HUES48 (cell line): ENCODE measurements around the gene MLYCD.

Experiments
- H3K27ac ChIP-seq: one replicate; pipeline ENCODE4 v1.7.0; 2013; ENCODE audit warnings: low read depth, low read length, inconsistent platforms
- H3K27me3 ChIP-seq: 2 replicates; pipeline ENCODE4 v1.6.1; 2013; ENCODE audit warnings: mild to moderate bottlenecking, low read length; ENCODE audit not compliant: control insufficient read depth, insufficient read depth
- H3K36me3 ChIP-seq: 2 replicates; pipeline ENCODE4 v1.6.1; 2013; ENCODE audit warnings: low read length; ENCODE audit not compliant: control insufficient read depth, insufficient read depth
- H3K4me1 ChIP-seq: 2 replicates; pipeline ENCODE4 v1.6.1; 2013; ENCODE audit warnings: mild to moderate bottlenecking, low read length; ENCODE audit not compliant: control insufficient read depth, insufficient read depth
- H3K4me3 ChIP-seq: 2 replicates; pipeline ENCODE4 v1.5.1; 2013; ENCODE audit warnings: mild to moderate bottlenecking, low read depth, low read length
- H3K9ac ChIP-seq: 2 replicates; pipeline ENCODE4 v1.6.1; 2013; ENCODE audit warnings: mild to moderate bottlenecking, low read depth, low read length, moderate library complexity
- H3K9me3 ChIP-seq: 2 replicates; pipeline ENCODE4 v1.6.1; 2013; ENCODE audit warnings: low read length; ENCODE audit not compliant: control insufficient read depth, insufficient read depth

The MLYCD gene

DNA sequence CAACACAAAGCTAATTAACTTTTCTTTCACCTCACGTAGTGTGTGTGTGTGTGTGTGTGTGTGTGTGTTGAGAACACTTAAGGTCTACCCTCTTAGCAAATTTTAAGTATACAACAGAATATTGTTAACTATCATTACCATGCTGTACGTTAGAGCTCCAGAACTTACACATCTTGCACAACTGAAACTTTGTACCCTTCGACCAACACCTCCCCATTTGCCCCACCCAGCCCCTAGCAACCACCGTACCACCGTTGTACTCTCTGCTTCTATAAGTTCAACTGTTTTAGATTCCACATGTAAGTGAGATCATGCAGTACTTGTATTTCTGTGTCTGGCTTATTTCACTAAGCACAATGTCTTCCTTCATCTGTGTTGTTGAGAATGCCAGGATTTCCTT is 28.1 kb upstream of the MLYCD start:
- Histone ChIP-seq H3K36me3 (no peaks in the 10 kb centered on the region), H3K27me3 (no peaks in the 10 kb centered on the region), H3K27ac (no peak overlapping the region), H3K4me1 (no peaks in the 10 kb centered on the region), H3K4me3 (no peak overlapping the region), H3K9me3 (no peaks in the 10 kb centered on the region), H3K9ac (no peak overlapping the region)

DNA sequence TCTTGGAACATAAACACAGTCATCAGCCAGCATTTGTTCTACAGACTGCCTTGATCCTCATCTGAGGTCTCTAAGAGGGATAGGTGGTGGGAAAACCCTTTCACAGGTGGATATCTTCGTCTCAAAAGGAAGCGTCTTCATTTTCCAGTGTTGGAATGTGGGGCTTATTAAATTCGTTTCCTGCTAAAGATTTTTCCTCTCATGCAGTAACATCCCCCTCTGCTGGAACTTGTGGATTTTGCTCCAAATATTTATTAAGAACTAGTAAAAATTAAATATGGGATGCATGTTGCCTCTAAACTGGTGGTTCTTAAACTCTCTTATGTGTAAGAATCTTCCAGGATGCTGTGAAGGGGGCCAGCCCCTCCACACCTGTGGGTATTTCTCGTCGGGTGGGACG is 20.1 kb upstream of the MLYCD start:
- H3K36me3 ChIP-seq: no peaks in the 10 kb centered on the region
- no peak overlapping the region for H3K9ac ChIP-seq
- H3K27me3 ChIP-seq: no peaks in the 10 kb centered on the region

DNA sequence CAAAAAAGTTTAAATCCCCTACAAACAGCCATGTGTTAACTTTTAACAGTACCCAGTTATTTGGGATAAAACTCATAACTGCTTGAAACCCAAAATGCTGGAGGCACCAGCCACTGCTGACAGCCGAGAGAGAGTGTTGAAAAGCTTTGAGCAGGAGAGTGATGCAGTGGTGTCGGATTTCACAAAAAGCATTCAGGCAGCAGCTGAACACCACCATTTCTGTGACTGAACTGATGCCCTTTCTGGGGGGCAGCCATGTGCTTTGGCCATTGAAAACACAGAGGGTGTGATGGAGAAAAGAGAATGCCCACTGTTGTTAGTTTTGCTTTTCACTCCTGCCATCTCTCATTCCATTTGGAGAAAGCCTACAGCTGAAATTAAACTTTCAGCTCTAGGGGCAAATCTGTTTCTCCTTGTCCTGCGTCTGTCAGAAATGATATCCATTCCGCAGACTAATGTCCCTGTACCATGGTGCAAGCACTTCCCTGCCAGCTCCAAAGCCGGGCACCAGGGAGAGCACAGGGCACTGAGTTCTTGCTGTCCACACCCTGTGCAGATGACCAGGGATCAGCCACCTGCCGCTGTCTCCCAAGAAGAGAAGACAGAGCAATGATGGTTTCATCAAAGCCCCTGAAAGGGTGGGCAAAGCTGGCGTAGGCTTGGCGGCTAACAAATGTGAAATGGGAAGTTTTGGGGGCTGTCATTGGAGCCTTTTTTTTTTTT is 16.6 kb upstream of the MLYCD start:
- H3K4me1 ChIP-seq: no peaks in the 10 kb centered on the region
- H3K4me3 ChIP-seq: no peak overlapping the region
- H3K36me3 ChIP-seq: no peaks in the 10 kb centered on the region
- H3K27ac ChIP-seq: no peak overlapping the region
- no peak overlapping the region for H3K9ac ChIP-seq
- no peaks in the 10 kb centered on the region for H3K9me3 ChIP-seq
- H3K27me3 ChIP-seq: no peaks in the 10 kb centered on the region

More for the DNA sequence above, 20.1 kb upstream of the MLYCD start:
- Histone ChIP-seq H3K9me3 (no peaks in the 10 kb centered on the region), H3K4me3 (no peak overlapping the region), H3K4me1 (no peaks in the 10 kb centered on the region), H3K27ac (no peak overlapping the region)

DNA sequence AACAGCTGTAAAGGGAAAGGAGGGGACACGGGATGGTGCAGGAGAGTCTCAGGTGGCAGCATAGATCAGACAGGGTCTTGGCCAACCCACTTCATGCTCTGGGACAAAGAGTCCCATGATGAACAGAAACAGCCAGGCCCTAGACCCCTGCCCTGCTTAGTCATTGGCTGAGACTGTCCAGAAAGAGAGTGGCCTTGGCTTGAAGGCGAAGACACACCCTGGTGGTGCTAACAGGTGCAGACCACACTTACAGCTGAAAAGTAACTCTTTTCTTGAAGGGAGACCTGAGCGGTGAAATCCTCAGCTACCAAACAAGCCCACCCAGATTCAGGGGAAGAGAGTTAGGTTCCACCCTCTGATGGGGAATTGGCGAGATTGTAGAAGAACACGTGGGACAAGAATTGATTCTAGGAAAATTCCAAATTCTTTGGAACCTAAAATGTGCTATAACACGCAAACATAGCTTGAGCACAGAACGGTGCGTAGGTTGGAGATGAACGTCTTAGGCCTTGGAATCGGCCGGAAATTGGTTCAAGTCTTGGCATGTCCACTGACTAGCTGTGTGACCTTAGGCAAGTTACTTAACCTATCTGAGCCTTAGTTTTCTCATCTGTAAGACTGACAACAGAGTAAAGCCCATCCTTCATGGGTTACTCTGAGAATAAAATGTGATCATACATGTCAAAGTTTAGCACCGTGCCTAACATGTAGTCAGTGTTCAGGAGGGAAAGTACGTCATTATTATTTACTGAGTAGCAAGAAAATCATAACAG is 12.5 kb upstream of the MLYCD start:
- Histone ChIP-seq H3K9ac (no peak overlapping the region), H3K4me1 (no peaks in the 10 kb centered on the region), H3K27ac (no peak overlapping the region), H3K4me3 (no peak overlapping the region), H3K36me3 (no peaks in the 10 kb centered on the region), H3K27me3 (no peaks in the 10 kb centered on the region), H3K9me3 (no peaks in the 10 kb centered on the region)

DNA sequence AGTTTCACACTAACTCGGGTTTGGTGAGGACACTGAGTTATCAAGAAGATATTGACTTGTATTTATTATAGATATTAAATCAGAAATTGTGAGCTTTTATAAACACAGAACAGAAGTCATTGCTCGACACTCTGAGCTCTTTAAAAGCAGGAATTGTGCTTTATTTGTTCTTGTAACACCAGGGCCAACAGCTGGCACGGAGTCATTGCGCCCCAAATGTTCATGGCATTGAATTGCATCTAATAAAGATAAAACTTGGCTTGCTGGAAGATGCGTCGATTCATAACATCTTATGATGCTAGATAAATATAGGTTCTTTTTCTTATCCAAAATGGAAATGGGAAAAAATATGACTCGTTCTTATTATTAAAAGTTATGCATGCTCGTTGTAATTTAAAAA is 11.8 kb upstream of the MLYCD start:
- Histone ChIP-seq H3K36me3 (no peaks in the 10 kb centered on the region), H3K9me3 (peaks cover 4% of the 10 kb centered on the region; the same call in 1 of the 2 replicates), H3K4me1 (no peaks in the 10 kb centered on the region), H3K27ac (no peak overlapping the region), H3K9ac (no peak overlapping the region), H3K4me3 (no peak overlapping the region), H3K27me3 (no peaks in the 10 kb centered on the region)

DNA sequence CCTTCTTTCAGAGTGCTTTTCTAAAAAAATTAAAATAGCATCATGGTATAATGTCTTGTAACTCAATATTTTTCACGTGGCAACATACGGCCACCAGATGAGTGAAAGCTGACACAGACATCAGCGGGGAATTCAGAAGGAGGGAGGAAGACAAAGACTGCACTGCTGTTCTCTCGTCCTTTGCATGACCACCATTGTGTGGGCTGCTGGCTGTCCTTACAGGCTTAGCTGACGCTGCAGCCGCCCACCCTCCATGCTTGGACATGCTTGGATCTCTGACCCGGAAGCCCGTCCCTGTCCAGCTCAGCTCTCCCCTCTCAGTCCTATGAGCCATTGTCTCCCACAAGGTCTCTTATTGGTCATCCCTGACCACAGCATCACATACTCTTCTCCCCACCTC is 11.4 kb upstream of the MLYCD start:
- H3K9ac ChIP-seq: no peak overlapping the region
- H3K36me3 ChIP-seq: no peaks in the 10 kb centered on the region
- H3K9me3 ChIP-seq: peaks cover 4% of the 10 kb centered on the region; the same call in 1 of the 2 replicates
- H3K27ac ChIP-seq: no peak overlapping the region
- H3K27me3 ChIP-seq: no peaks in the 10 kb centered on the region
- no peaks in the 10 kb centered on the region for H3K4me1 ChIP-seq
- H3K4me3 ChIP-seq: no peak overlapping the region

DNA sequence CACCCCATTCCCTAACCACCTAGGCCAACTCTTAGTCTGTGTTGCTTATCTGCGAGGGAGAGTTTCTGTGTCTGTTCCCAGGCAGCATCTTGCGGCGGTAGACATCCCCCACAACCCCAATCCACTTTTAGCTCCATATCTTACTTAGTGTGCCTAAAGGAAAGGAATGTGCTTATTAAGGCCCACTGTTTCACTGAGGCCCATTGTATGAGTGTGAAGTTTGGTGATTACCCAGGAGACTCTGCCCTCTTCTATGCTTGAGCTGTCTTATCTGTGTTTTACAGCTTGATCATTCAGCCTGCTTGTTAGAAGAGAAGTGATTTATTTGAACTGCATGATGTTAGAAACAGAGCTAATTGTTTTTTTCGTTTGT is 10.3 kb upstream of the MLYCD start:
- Histone ChIP-seq H3K27me3 (no peaks in the 10 kb centered on the region), H3K27ac (peak overlapping the region; percentile 11), H3K36me3 (no peaks in the 10 kb centered on the region), H3K4me1 (no peaks in the 10 kb centered on the region), H3K9ac (no peak overlapping the region), H3K4me3 (no peak overlapping the region), H3K9me3 (peaks cover 4% of the 10 kb centered on the region; the same call in 1 of the 2 replicates)

DNA sequence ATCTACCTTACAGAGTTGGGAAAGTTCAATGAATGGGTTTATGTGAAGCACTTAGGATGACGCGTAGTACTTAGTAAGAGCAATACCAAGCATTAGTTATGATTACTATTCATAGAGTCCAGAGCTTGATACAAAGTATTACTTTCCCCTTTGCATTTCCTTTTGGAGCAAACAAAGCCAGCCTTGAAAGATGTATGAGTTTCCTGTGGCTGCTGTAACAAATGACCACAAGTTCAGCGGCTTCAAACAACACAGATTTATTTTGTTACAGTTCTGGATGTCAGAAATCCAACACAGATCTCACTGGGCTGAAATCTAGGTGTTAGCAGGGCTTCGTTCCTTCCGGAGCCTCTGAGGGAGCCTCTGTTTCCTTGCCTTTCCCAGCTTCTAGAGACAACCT is 8.6 kb upstream of the MLYCD start:
- Histone ChIP-seq H3K36me3 (no peaks in the 10 kb centered on the region), H3K27me3 (no peaks in the 10 kb centered on the region), H3K4me1 (no peaks in the 10 kb centered on the region), H3K9ac (no peak overlapping the region), H3K4me3 (no peak overlapping the region), H3K27ac (no peak overlapping the region), H3K9me3 (peaks cover 4% of the 10 kb centered on the region; the same call in 1 of the 2 replicates)

DNA sequence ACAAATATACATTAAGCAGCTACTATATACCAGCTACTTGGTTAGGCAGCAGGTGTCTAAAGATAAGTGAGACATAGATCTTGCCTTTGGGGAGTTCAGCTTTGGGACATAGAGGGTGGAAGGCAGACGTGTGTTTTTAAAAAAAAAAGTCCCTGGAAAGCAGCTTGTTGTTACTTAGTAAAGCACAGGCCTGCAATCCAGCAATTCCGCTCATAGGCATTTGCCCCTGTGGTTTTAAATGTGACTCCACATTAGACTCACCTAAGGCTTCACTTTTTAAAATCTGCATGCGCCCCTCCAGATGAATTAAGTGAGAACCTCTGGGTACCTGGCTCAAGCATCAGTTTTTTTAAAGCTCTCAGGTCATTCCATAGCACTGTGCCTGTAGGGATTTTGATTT is 7.2 kb upstream of the MLYCD start:
- Histone ChIP-seq H3K36me3 (no peaks in the 10 kb centered on the region), H3K4me3 (no peak overlapping the region), H3K4me1 (no peaks in the 10 kb centered on the region), H3K27me3 (no peaks in the 10 kb centered on the region), H3K9ac (no peak overlapping the region), H3K9me3 (peaks cover 4% of the 10 kb centered on the region; the same call in 1 of the 2 replicates), H3K27ac (no peak overlapping the region)

DNA sequence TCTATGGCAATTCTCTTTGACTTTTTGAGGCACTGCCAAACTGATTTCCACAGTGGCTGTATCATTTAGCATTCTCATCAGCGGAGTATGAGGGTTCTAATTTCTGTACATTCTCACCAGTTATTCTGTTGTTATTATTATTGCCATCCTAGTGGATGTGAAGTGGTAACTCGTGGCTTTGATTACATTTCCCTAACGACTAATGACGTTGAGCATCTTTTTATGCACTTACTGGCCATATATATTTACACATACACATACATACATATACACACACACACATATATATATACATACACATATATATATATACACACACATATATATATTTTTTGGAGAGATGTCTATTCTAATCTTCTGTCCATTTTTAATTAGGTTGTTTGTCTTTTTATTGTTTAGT is 3.7 kb upstream of the MLYCD start:
- H3K9me3 ChIP-seq: peaks cover 4% of the 10 kb centered on the region; the same call in 1 of the 2 replicates
- no peak overlapping the region for H3K9ac ChIP-seq
- no peak overlapping the region for H3K4me3 ChIP-seq
- H3K36me3 ChIP-seq: no peaks in the 10 kb centered on the region
- H3K27me3 ChIP-seq: peaks cover 9% of the 10 kb centered on the region; the same call in 1 of the 2 replicates
- H3K27ac ChIP-seq: no peak overlapping the region
- peaks cover 12% of the 10 kb centered on the region for H3K4me1 ChIP-seq

DNA sequence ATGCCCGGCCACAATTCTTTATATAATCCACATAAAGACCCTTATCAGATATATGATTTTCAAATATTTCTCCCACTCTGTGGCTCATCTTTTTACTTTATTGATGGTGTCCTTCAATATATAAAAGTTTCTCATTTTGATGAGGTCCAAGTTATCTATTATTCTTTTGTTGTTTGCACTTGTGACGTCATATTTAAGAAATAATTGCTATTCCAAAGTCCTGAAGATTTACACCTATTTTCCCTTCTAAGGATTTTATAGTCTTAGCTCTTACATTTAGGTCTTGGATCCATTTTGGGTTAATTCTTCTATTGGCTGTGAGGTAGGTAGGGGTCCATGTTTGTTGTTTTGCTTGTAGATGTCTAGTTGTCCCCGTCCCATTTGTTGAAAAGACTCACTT is 3.0 kb upstream of the MLYCD start:
- peaks cover 4% of the 10 kb centered on the region; the same call in 1 of the 2 replicates for H3K9me3 ChIP-seq
- no peak overlapping the region for H3K9ac ChIP-seq
- no peaks in the 10 kb centered on the region for H3K36me3 ChIP-seq
- H3K27me3 ChIP-seq: peaks cover 9% of the 10 kb centered on the region; the same call in 1 of the 2 replicates
- H3K27ac ChIP-seq: no peak overlapping the region
- H3K4me1 ChIP-seq: peaks cover 12% of the 10 kb centered on the region
- H3K4me3 ChIP-seq: no peak overlapping the region
